SK-N-SH (cell line): ENCODE results near the gene KASH5.

Experiments used
- CTCF ChIP-seq: fragments of 200-600 bp; sonication (generic); IDR thresholded peaks from 2 replicates; pipeline ENCODE4 v1.6.1; 2017; ENCODE audit warnings: antibody characterized with exemption, mild to moderate bottlenecking, moderate library complexity
- EP300 ChIP-seq, 2 experiments: IDR thresholded peaks; 2 replicates each; pipeline versions ENCODE4 v1.4.0 to v1.6.1; 2012; ENCODE audit warnings: borderline replicate concordance in 1 of 2, low read depth in 1 of 2, low read length in 1 of 2
- FOXM1 ChIP-seq: IDR thresholded peaks from 2 replicates; pipeline ENCODE4 v1.4.0; 2012; ENCODE audit warnings: low read depth, mild to moderate bottlenecking
- POLR2AphosphoS5 ChIP-seq: IDR thresholded peaks from 2 replicates; pipeline ENCODE4 v1.6.1; 2012; ENCODE audit warnings: low read depth, low read length
- RAD21 ChIP-seq: IDR thresholded peaks from 2 replicates; pipeline ENCODE4 v1.6.1; 2012; ENCODE audit warnings: mild to moderate bottlenecking, low read length
- RCOR1 ChIP-seq: fragments of 150-350 bp; IDR thresholded peaks from 2 replicates; pipeline ENCODE4 v1.6.1; 2017; ENCODE audit warnings: antibody characterized with exemption, low read length
- REST ChIP-seq: IDR thresholded peaks from 2 replicates; pipeline ENCODE4 v1.6.1; 2012; ENCODE audit warnings: mild to moderate bottlenecking, low read depth, low read length, moderate library complexity
- RFX5 ChIP-seq: IDR thresholded peaks from 2 replicates; pipeline ENCODE4 v1.6.1; 2012; ENCODE audit warnings: mild to moderate bottlenecking, improper control_type of control experiment, low read length
- TCF12 ChIP-seq: IDR thresholded peaks from 2 replicates; pipeline ENCODE4 v1.4.0; 2012
- YY1 ChIP-seq: IDR thresholded peaks from 2 replicates; pipeline ENCODE4 v1.4.0; 2012; ENCODE audit warnings: low read depth, mild to moderate bottlenecking

GRCh38 chr19:49383599-49383998 is 4.5 kb upstream of the KASH5 start:
- TF ChIP-seq CTCF: no peak
- no peak for TF ChIP-seq REST
- no peak for TF ChIP-seq TCF12
- TF ChIP-seq EP300 (IDR thresholded peaks at IDR 0.05; ENCODE audit: borderline replicate concordance in 1 of 2, low read depth in 1 of 2, low read length in 1 of 2): no peak
- no peak for TF ChIP-seq RCOR1
- TF ChIP-seq FOXM1: no peak
- TF ChIP-seq POLR2AphosphoS5: no peak
- TF ChIP-seq RFX5: no peak
- no peak for TF ChIP-seq RAD21
- no peak for TF ChIP-seq YY1
